A673 (cell line): ENCODE results near the gene MTR.

Experiments
- EZH2 ChIP-seq: fragments of 200-600 bp; sonication (generic); IDR thresholded peaks from 2 replicates; pipeline ENCODE4 v1.6.1; 2017; ENCODE audit warnings: borderline replicate concordance, low read depth, mild to moderate bottlenecking, mixed read lengths, antibody characterized with exemption, low read length; ENCODE audit not compliant: poor library complexity, severe bottlenecking
- TF ChIP-seq, protein P1 (sequence below): fragments of 300-800, 200-600 bp; sonication (generic); conservative IDR thresholded peaks from 2 replicates; pipeline ENCODE4 v1.5.1; 2017; ENCODE audit warnings: low read depth, mild to moderate bottlenecking, antibody characterized with exemption, low read length, moderate library complexity, mixed read lengths

DNA sequence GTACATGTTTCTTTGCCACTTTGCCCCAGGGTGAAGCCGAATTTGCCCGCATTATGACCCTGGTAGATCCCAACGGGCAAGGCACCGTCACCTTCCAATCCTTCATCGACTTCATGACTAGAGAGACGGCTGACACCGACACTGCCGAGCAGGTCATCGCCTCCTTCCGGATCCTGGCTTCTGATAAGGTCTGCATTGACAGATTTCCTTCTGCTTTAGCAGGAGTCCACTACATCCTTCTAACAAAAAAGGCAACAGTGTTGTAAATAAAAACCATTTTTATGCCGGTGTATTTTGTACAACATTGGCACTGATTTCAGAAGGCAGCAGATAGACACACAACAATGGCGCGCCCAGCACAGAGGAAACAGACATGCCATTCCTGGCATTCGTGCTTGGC is 34.1 kb upstream of the MTR start:
- TF ChIP-seq, protein P1, sequence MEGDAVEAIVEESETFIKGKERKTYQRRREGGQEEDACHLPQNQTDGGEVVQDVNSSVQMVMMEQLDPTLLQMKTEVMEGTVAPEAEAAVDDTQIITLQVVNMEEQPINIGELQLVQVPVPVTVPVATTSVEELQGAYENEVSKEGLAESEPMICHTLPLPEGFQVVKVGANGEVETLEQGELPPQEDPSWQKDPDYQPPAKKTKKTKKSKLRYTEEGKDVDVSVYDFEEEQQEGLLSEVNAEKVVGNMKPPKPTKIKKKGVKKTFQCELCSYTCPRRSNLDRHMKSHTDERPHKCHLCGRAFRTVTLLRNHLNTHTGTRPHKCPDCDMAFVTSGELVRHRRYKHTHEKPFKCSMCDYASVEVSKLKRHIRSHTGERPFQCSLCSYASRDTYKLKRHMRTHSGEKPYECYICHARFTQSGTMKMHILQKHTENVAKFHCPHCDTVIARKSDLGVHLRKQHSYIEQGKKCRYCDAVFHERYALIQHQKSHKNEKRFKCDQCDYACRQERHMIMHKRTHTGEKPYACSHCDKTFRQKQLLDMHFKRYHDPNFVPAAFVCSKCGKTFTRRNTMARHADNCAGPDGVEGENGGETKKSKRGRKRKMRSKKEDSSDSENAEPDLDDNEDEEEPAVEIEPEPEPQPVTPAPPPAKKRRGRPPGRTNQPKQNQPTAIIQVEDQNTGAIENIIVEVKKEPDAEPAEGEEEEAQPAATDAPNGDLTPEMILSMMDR = no peak
- TF ChIP-seq EZH2 = no peak
